ENCODE results near the gene STAM.
A peak's percentile ranks its signal among the peaks of the same experiment; 100 is the strongest.
"Not testable (repeated sequence)": the region's sequence is repeated elsewhere in the genome, so short reads cannot be mapped to it uniquely, and the experiment has no call there.

STAM gene

GRCh38 chr10:17643755-17644484 lies at the start of gene STAM:
Gene STAM (plus strand): TSS chr10:17644151. CDS start chr10:17644340, 189 bp downstream.
- DNase-seq, result peak; percentile 78

GRCh38 chr10:17597386-17597785 lies 46.6 kb upstream of the STAM start:
- no peak for DNase-seq

GRCh38 chr10:17599089-17599488 lies 44.9 kb upstream of the STAM start:
- DNase-seq, result no peak

- no peak for DNase-seq
Measured at GRCh38 chr10:17605936-17606335, 38.0 kb upstream of the STAM start.

GRCh38 chr10:17606547-17607040 lies 37.4 kb upstream of the STAM start:
- DNase-seq, result no peak

- no peak for DNase-seq
Measured at GRCh38 chr10:17607060-17607459, 36.9 kb upstream of the STAM start.

GRCh38 chr10:17607603-17608332 lies 36.2 kb upstream of the STAM start:
- DNase-seq, result peak; percentile 10

GRCh38 chr10:17609523-17610079 lies 34.4 kb upstream of the STAM start:
- DNase-seq, result no peak

GRCh38 chr10:17616403-17617030 lies 27.4 kb upstream of the STAM start:
- no peak for DNase-seq

- DNase-seq, result peak; percentile 47
Measured at GRCh38 chr10:17617031-17617911, 26.7 kb upstream of the STAM start, which contains the start of gene HACD1. Gene HACD1 (minus strand): TSS chr10:17617374. CDS start chr10:17617339, 35 bp downstream.

- no peak for DNase-seq
Measured at GRCh38 chr10:17622061-17622460, 21.9 kb upstream of the STAM start.

GRCh38 chr10:17624996-17625395 lies 19.0 kb upstream of the STAM start:
- DNase-seq, result no peak

- no peak for DNase-seq
Measured at GRCh38 chr10:17626656-17627055, 17.3 kb upstream of the STAM start.

GRCh38 chr10:17632590-17632989 lies 11.4 kb upstream of the STAM start:
- DNase-seq, result not testable (repeated sequence)

- DNase-seq, result no peak
Measured at GRCh38 chr10:17633353-17633752, 10.6 kb upstream of the STAM start.

GRCh38 chr10:17637869-17638268 lies 6.1 kb upstream of the STAM start:
- no peak for DNase-seq

GRCh38 chr10:17640331-17640816 lies 3.6 kb upstream of the STAM start:
- no peak for DNase-seq

- peak; percentile 70 for DNase-seq
Measured at GRCh38 chr10:17643339-17643754, 604 bp upstream of the STAM start.

GRCh38 chr10:17644485-17644943 lies 563 bp downstream of the STAM start:
- DNase-seq, result peak; percentile 13

- no peak for DNase-seq
Measured at GRCh38 chr10:17645621-17646345, 1.8 kb downstream of the STAM start.

- no peak for DNase-seq
Measured at GRCh38 chr10:17647326-17647725, 3.4 kb downstream of the STAM start.

Measured in SHP77 treated with DMSO at 0.1 percent for 48 hours (cell line).